ENCODE data around the gene CEACAM7. TPM values are rescaled to one million over a fixed set of nuclear protein-coding genes. Genes with fewer than 3 reads are reported as not detected.

The CEACAM7 gene
- total and polyA plus RNA-seq, 12 donors = 0.07 to 0.40 (median 0.18) TPM; not detected in 8

GRCh38 chr19:41696402-41697197 lies 8.5 kb upstream of the CEACAM7 start:
- Histone ChIP-seq H3K27me3 (no peaks in the 10 kb centered on the region), H3K9me3 (replicated peaks in 1 of 3) (no peaks in the 10 kb centered on the region), H3K36me3 (replicated peaks in 1 of 2) (no peaks in the 10 kb centered on the region), H3K4me3 (no peak overlapping the region), H3K4me1 (replicated peaks in 1 of 2) (no peaks in the 10 kb centered on the region), H3K27ac (no peak overlapping the region)
- peak in 2 of 7 donors; percentile 9 to 33 for DNase-seq
- WGBS, 4 donors = 53 to 57% (median 55%) methylated on average over 5 to 7 of the region's 7 CpGs
- TF ChIP-seq CTCF (IDR thresholded peaks at IDR 0.05) (no peak), POLR2A (IDR thresholded peaks at IDR 0.05) (no peak)
- intact Hi-C loops (cut with DNase I) = no loop called here

- TF ChIP-seq CTCF (IDR thresholded peaks at IDR 0.05) = no peak
- no peak for TF ChIP-seq POLR2A (IDR thresholded peaks at IDR 0.05)
- peak in 1 of 7 donors; percentile 0 for DNase-seq
- H3K27me3 ChIP-seq = no peaks in the 10 kb centered on the region
These were observed 7.7 kb upstream of the CEACAM7 start for GRCh38 chr19:41695745-41696144.

GRCh38 chr19:41694831-41695635 lies 7.0 kb upstream of the CEACAM7 start:
- no peaks in the 10 kb centered on the region for H3K9me3 ChIP-seq (replicated peaks in 1 of 3)
- 66 to 68% (median 66%) methylated on average over 6 to 8 of the region's 8 CpGs for WGBS, 4 donors
- no peak overlapping the region for H3K4me3 ChIP-seq
- peaks cover 3% of the 10 kb centered on the region for H3K27me3 ChIP-seq
- DNase-seq = peak in 2 of 7 donors; percentile 4 to 39
- intact Hi-C loops (cut with DNase I) = no loop called here
- no peaks in the 10 kb centered on the region for H3K36me3 ChIP-seq (replicated peaks in 1 of 2)
- no peaks in the 10 kb centered on the region for H3K4me1 ChIP-seq (replicated peaks in 1 of 2)
- no peak overlapping the region for H3K27ac ChIP-seq
- TF ChIP-seq CTCF (IDR thresholded peaks at IDR 0.05) = no peak
- no peak for TF ChIP-seq POLR2A (IDR thresholded peaks at IDR 0.05)

More at GRCh38 chr19:41695745-41696144, 7.7 kb upstream of the CEACAM7 start:
- H3K9me3 ChIP-seq (replicated peaks in 1 of 3) = no peaks in the 10 kb centered on the region
- H3K27ac ChIP-seq = no peak overlapping the region
- H3K4me1 ChIP-seq (replicated peaks in 1 of 2) = no peaks in the 10 kb centered on the region
- H3K36me3 ChIP-seq (replicated peaks in 1 of 2) = no peaks in the 10 kb centered on the region
- no peak overlapping the region for H3K4me3 ChIP-seq
- intact Hi-C loops (cut with DNase I) = no loop called here
- WGBS, 4 donors = 20 to 64% (median 58%) methylated on average over 1 to 2 of the region's 2 CpGs; no CpG with 5 or more reads in 1 of the 4 donors

GRCh38 chr19:41694196-41694595 lies 6.1 kb upstream of the CEACAM7 start:
- Histone ChIP-seq H3K9me3 (replicated peaks in 1 of 3) (no peaks in the 10 kb centered on the region), H3K27me3 (peaks cover 3% of the 10 kb centered on the region), H3K27ac (no peak overlapping the region), H3K36me3 (replicated peaks in 1 of 2) (no peaks in the 10 kb centered on the region), H3K4me1 (replicated peaks in 1 of 2) (no peaks in the 10 kb centered on the region), H3K4me3 (no peak overlapping the region)
- WGBS, 4 donors = 37 to 60% (median 59%) methylated on average over 1 of the region's 1 CpG
- no peak for DNase-seq
- TF ChIP-seq CTCF (IDR thresholded peaks at IDR 0.05) (no peak), POLR2A (IDR thresholded peaks at IDR 0.05) (no peak)
- intact Hi-C loops (cut with DNase I) = no loop called here
